A549 (cell line): Measurements from ENCODE around the gene TNIK. TPM values are rescaled to one million over a fixed set of nuclear protein-coding genes. Genes with fewer than 3 reads are reported as not detected.

ENCODE experiments used
- ATAC-seq, 2 experiments: fragments of 200-7000 bp in 1 of 2; fragments of >200 bp in 1 of 2; cut with Nextera tagmentation in 1 of 2; cut with Tn5 transposase in 1 of 2; 3 replicates each; pipeline versions ENCODE4 v1.8.0 to v1.9.1; 2018 to 2020; ENCODE audit warnings: mild to moderate bottlenecking in 1 of 2, moderate library complexity in 1 of 2
- CTCF ChIA-PET: fragments of 300-600 bp; sonication (Branson Sonifier 250); formaldehyde crosslinking; extraction: SDS; loops from one replicate; lab custom pipeline; 2021; ENCODE audit warnings: antibody characterized with exemption, inconsistent platforms; lab: Yijun Ruan, JAX
- POLR2A ChIA-PET: fragments of 350-600 bp; formaldehyde crosslinking; extraction: SDS; loops from one replicate; lab custom pipeline; 2021; ENCODE audit warnings: antibody characterized with exemption, inconsistent platforms; lab: Yijun Ruan, JAX
- DNase-seq, 2 experiments: peaks; one replicate each; pipeline versions ENCODE4 v3.0.0 to v3.0.0-alpha.2; 2011 to 2016; ENCODE audit warnings: low read depth in 1 of 2, low spot score in 1 of 2
- FAIRE-seq: peaks from 2 replicates; lab custom pipeline; 2011; peaks lifted over from hg19 to GRCh38; lab: Jason Lieb, UNC
- H3K27ac ChIP-seq, 2 experiments: fragments of >200 bp; sonication (Bioruptor Twin); formaldehyde crosslinking; 3 replicates each; pipeline ENCODE4 v1.5.1; 2016 to 2017
- H3K4me1 ChIP-seq: fragments of >200 bp; sonication (Bioruptor Twin); formaldehyde crosslinking; 3 replicates; pipeline ENCODE4 v1.6.1; 2016
- H3K4me2 ChIP-seq: fragments of >200 bp; sonication (Bioruptor Twin); formaldehyde crosslinking; 3 replicates; pipeline ENCODE4 v1.6.1; 2016
- H3K4me3 ChIP-seq: fragments of >200 bp; sonication (Bioruptor Twin); formaldehyde crosslinking; 3 replicates; pipeline ENCODE4 v1.5.1; 2016
- H3K9me3 ChIP-seq: fragments of >200 bp; sonication (Bioruptor Twin); formaldehyde crosslinking; 3 replicates; pipeline ENCODE4 v1.6.1; 2016
- CBX2 ChIP-seq: fragments of 200-600 bp; sonication (generic); IDR thresholded peaks from 2 replicates; pipeline ENCODE4 v1.6.1; 2016; ENCODE audit warnings: low read depth, mild to moderate bottlenecking, borderline replicate concordance
- EHF ChIP-seq: fragments of 250-450 bp; sonication (Bioruptor Pico); IDR thresholded peaks from 2 replicates; pipeline ENCODE4 v1.5.0; 2020; ENCODE audit warnings: mild to moderate bottlenecking
- EHMT2 ChIP-seq: fragments of 200-600 bp; sonication (generic); IDR thresholded peaks from 2 replicates; pipeline ENCODE4 v1.6.1; 2016; ENCODE audit warnings: antibody characterized with exemption, low read depth, mild to moderate bottlenecking, moderate library complexity
- FOXS1 ChIP-seq: fragments of 250-450 bp; sonication (Bioruptor Pico); IDR thresholded peaks from 2 replicates; pipeline ENCODE4 v1.5.0; 2020; ENCODE audit warnings: mild to moderate bottlenecking, moderate library complexity
- HDAC2 ChIP-seq: fragments of 200-600 bp; sonication (generic); IDR thresholded peaks from 2 replicates; pipeline ENCODE4 v1.6.1; 2016
- HES2 ChIP-seq: fragments of >200 bp; sonication (Bioruptor Twin); formaldehyde crosslinking; IDR thresholded peaks from 2 replicates; pipeline ENCODE4 v1.6.1; 2016
- HOXA7 ChIP-seq: fragments of 250-450 bp; sonication (Bioruptor Pico); IDR thresholded peaks from 2 replicates; pipeline ENCODE4 v1.5.0; 2020; ENCODE audit warnings: mild to moderate bottlenecking, moderate library complexity
- HOXB13 ChIP-seq: fragments of 250-450 bp; sonication (Bioruptor Pico); IDR thresholded peaks from 2 replicates; pipeline ENCODE4 v1.5.0; 2020; ENCODE audit warnings: low read depth, mild to moderate bottlenecking, moderate library complexity
- JUNB ChIP-seq: fragments of >200 bp; sonication (Bioruptor Twin); formaldehyde crosslinking; IDR thresholded peaks from 2 replicates; pipeline ENCODE4 v1.6.1; 2016
- PHF8 ChIP-seq: fragments of 200-600 bp; sonication (generic); IDR thresholded peaks from 2 replicates; pipeline ENCODE4 v1.6.1; 2016; ENCODE audit warnings: low read depth, mild to moderate bottlenecking, antibody characterized with exemption, moderate library complexity, borderline replicate concordance
- RFX5 ChIP-seq: fragments of 450-650 bp; IDR thresholded peaks from 2 replicates; pipeline ENCODE4 v1.7.1; 2014; ENCODE audit warnings: antibody characterized with exemption, mild to moderate bottlenecking, moderate library complexity
- TP53 ChIP-seq: fragments of 250-450 bp; sonication (Bioruptor Pico); IDR thresholded peaks from 2 replicates; pipeline ENCODE4 v1.5.0; 2021; ENCODE audit warnings: mild to moderate bottlenecking, moderate library complexity
- ZC3H11A ChIP-seq: fragments of 450-650 bp; IDR thresholded peaks from 2 replicates; pipeline ENCODE4 v1.6.1; 2014; ENCODE audit warnings: antibody characterized with exemption, mild to moderate bottlenecking
- ZSCAN20 ChIP-seq: fragments of 250-450 bp; sonication (Bioruptor Pico); IDR thresholded peaks from 2 replicates; pipeline ENCODE4 v1.8.0; 2022; ENCODE audit warnings: mild to moderate bottlenecking, moderate library complexity
- polyA plus RNA-seq, 4 experiments: library from polyadenylated mRNA; depleted of rRNA in 3 of 4; stranded (reverse); fragments of >200 nt; fragmentation: RNase III in 1 of 4; extraction: RNeasy Plus Mini Kit Qiagen cat#74134 plus additional on column Dnase treatment in 1 of 4; gene quantifications; 2 replicates in 3 of 4; 3 replicates in 1 of 4; pipeline ENCODE4 v1.2.3, GENCODE V29; 2011 to 2017
- TF ChIP-seq, protein P1 (sequence below): fragments of 150-350 bp; IDR thresholded peaks from 2 replicates; pipeline ENCODE4 v1.6.1; 2014; ENCODE audit warnings: low read depth, mild to moderate bottlenecking, low read length
- TF ChIP-seq, protein P2 (sequence below): IDR thresholded peaks from 2 replicates; pipeline ENCODE4 v1.6.1; 2012; ENCODE audit warnings: low read depth, borderline replicate concordance
- TF ChIP-seq, protein P3 (sequence below): fragments of >200 bp; sonication (Bioruptor Twin); formaldehyde crosslinking; IDR thresholded peaks from 3 replicates; pipeline ENCODE4 v1.6.1; 2016
- TF ChIP-seq, protein P4 (sequence below): fragments of 450-650 bp; IDR thresholded peaks from 2 replicates; pipeline ENCODE4 v1.6.1; 2014; ENCODE audit warnings: antibody characterized with exemption
- TF ChIP-seq, protein P5 (sequence below): fragments of 200-600 bp; sonication (generic); IDR thresholded peaks from 2 replicates; pipeline ENCODE4 v1.6.1; 2016; ENCODE audit warnings: antibody characterized with exemption, mild to moderate bottlenecking, moderate library complexity

TNIK gene
- polyA plus RNA-seq, 2 of the 4 experiments (the other 2 are of a cell fraction), result 1.6 to 1.8 TPM

DNA sequence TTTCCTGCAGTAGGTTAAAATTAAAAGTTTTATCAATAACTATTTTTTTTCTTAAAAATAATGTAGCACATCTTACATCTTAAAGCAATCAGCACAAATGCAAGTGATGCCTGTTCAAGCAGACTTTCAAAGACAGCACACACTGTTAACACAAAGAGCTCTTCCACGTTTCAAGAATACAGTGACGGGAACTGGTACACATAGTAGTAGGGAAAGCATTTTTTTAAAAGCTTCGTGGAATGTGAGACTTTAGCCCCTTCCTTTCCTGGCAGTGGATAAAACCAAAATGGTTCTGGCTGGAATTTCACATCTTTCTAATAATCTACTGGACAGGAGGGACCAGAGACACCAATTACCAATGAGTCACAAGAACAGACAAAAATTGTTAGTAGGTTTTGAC lies 400.2 kb downstream of the TNIK start (continued):
- TF ChIP-seq, protein P1, sequence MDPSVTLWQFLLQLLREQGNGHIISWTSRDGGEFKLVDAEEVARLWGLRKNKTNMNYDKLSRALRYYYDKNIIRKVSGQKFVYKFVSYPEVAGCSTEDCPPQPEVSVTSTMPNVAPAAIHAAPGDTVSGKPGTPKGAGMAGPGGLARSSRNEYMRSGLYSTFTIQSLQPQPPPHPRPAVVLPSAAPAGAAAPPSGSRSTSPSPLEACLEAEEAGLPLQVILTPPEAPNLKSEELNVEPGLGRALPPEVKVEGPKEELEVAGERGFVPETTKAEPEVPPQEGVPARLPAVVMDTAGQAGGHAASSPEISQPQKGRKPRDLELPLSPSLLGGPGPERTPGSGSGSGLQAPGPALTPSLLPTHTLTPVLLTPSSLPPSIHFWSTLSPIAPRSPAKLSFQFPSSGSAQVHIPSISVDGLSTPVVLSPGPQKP, result no peak
- TF ChIP-seq CBX2 (no peak), JUNB (no peak)

DNA sequence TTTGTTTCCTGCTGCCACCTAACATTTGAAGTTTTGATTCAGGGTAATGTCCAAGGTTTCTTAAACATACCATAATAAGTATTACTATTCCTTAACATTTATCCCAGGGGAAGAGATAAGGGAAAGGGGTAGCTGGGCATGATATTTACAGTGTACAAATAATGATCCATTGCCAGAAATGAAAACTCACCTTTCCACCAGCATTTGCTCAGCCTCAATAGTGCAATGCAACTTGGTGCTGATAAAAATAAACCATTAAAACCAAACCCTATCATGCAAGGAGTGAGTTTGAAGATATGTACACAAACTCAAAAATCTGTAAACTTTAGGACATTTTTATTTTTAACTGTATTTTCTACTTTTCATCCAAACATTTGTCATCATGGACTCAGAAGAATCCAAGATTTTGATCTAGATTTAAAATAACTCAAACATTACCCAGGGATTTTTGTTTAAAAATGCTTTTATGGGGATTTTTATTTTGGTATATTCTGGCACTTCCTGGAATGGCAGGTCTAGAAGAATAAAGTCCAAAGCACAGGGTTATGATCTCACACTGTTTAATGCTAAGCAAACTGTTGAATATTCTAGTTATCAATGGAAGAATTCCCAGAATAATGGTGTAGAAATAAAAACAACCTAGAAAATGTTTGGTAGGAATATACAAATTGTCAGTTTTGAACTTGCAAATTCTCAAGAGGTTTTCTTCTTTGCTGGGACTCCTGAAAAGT lies 401.2 kb downstream of the TNIK start:
- ATAC-seq (no peak), FAIRE-seq (no peak), DNase-seq (no peak)
- TF ChIP-seq ZSCAN20, result no peak
- no peak for TF ChIP-seq FOXS1 (CRISPR knock-in tag)
- no peak for TF ChIP-seq EHF
- TF ChIP-seq ZC3H11A, result no peak
- TF ChIP-seq PHF8, result no peak
- TF ChIP-seq HOXA7, result no peak
- no peak for TF ChIP-seq RFX5
- no peak for TF ChIP-seq HOXB13
- TF ChIP-seq, protein P2, sequence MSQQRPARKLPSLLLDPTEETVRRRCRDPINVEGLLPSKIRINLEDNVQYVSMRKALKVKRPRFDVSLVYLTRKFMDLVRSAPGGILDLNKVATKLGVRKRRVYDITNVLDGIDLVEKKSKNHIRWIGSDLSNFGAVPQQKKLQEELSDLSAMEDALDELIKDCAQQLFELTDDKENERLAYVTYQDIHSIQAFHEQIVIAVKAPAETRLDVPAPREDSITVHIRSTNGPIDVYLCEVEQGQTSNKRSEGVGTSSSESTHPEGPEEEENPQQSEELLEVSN, result no peak
- no peak for TF ChIP-seq TP53 (CRISPR knock-in tag)
- TF ChIP-seq, protein P3, sequence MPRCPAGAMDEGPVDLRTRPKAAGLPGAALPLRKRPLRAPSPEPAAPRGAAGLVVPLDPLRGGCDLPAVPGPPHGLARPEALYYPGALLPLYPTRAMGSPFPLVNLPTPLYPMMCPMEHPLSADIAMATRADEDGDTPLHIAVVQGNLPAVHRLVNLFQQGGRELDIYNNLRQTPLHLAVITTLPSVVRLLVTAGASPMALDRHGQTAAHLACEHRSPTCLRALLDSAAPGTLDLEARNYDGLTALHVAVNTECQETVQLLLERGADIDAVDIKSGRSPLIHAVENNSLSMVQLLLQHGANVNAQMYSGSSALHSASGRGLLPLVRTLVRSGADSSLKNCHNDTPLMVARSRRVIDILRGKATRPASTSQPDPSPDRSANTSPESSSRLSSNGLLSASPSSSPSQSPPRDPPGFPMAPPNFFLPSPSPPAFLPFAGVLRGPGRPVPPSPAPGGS, result no peak
- no peak for TF ChIP-seq HDAC2
- TF ChIP-seq, protein P4, sequence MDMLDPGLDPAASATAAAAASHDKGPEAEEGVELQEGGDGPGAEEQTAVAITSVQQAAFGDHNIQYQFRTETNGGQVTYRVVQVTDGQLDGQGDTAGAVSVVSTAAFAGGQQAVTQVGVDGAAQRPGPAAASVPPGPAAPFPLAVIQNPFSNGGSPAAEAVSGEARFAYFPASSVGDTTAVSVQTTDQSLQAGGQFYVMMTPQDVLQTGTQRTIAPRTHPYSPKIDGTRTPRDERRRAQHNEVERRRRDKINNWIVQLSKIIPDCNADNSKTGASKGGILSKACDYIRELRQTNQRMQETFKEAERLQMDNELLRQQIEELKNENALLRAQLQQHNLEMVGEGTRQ, result no peak
- TF ChIP-seq EHMT2, result no peak
- TF ChIP-seq, protein P5, sequence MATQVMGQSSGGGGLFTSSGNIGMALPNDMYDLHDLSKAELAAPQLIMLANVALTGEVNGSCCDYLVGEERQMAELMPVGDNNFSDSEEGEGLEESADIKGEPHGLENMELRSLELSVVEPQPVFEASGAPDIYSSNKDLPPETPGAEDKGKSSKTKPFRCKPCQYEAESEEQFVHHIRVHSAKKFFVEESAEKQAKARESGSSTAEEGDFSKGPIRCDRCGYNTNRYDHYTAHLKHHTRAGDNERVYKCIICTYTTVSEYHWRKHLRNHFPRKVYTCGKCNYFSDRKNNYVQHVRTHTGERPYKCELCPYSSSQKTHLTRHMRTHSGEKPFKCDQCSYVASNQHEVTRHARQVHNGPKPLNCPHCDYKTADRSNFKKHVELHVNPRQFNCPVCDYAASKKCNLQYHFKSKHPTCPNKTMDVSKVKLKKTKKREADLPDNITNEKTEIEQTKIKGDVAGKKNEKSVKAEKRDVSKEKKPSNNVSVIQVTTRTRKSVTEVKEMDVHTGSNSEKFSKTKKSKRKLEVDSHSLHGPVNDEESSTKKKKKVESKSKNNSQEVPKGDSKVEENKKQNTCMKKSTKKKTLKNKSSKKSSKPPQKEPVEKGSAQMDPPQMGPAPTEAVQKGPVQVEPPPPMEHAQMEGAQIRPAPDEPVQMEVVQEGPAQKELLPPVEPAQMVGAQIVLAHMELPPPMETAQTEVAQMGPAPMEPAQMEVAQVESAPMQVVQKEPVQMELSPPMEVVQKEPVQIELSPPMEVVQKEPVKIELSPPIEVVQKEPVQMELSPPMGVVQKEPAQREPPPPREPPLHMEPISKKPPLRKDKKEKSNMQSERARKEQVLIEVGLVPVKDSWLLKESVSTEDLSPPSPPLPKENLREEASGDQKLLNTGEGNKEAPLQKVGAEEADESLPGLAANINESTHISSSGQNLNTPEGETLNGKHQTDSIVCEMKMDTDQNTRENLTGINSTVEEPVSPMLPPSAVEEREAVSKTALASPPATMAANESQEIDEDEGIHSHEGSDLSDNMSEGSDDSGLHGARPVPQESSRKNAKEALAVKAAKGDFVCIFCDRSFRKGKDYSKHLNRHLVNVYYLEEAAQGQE, result no peak
- TF ChIP-seq HES2, result no peak
- no peak for TF ChIP-seq JUNB
- Histone ChIP-seq H3K4me3 (no peak overlapping the region), H3K4me1 (peaks cover 50% of the 10 kb centered on the region), H3K9me3 (no peaks in the 10 kb centered on the region), H3K27ac (no peak overlapping the region), H3K4me2 (peak overlapping the region; percentile 19; the same call in 1 of the 3 replicates)
- ChIA-PET CTCF (no interaction called here), POLR2A (no interaction called here)
